HCT116 (cell line): ENCODE measurements around the gene MEIKIN. TPM values are rescaled to one million over a fixed set of nuclear protein-coding genes. Genes with fewer than 3 reads are reported as not detected.

ENCODE experiments used
- ATAC-seq: fragments of 200-7000 bp; cut with Tn5 transposase; 2 replicates; pipeline ENCODE4 v1.9.1; 2020; ENCODE audit warnings: mild to moderate bottlenecking, moderate library complexity
- BruUV-seq: library from RNA; stranded (reverse); fragments of 400-500 nt; replicated peaks from 2 replicates; lab custom pipeline; 2021; lab: Mats Ljungman, UMichigan
- CTCF ChIA-PET: fragments of 300-600 bp; sonication (Branson Sonifier 250); formaldehyde crosslinking; loops from one replicate; lab custom pipeline; 2021; ENCODE audit warnings: antibody characterized with exemption; lab: Charles Lee
- POLR2A ChIA-PET: fragments of 300-600, 350-600 bp; sonication (Branson Sonifier 250); formaldehyde crosslinking; loops from one replicate; lab custom pipeline; 2021; ENCODE audit warnings: antibody characterized with exemption; lab: Charles Lee
- RAD21 ChIA-PET, 2 experiments: fragments of 300-600 bp; sonication (Branson Sonifier 250); formaldehyde crosslinking; loops; one replicate each; lab custom pipeline; 2023; ENCODE audit warnings: low total read pairs in 2 of 2; ENCODE audit not compliant: uncharacterized antibody in 2 of 2, unreplicated experiment in 2 of 2, low non-redundant PET in 1 of 2; lab: Charles Lee
- DNase-seq: peaks from one replicate; pipeline ENCODE4 v3.0.0-alpha.2; 2010; ENCODE audit warnings: low read depth, low spot score
- H2AFZ ChIP-seq: fragments of 200-600 bp; shearing (Covaris generic), sonication (generic); 2 replicates; pipeline ENCODE4 v1.6.1; 2017; ENCODE audit warnings: low read depth, mixed run types, mixed read lengths, antibody characterized with exemption, low read length; ENCODE audit not compliant: poor library complexity, severe bottlenecking
- H3K27ac ChIP-seq: 2 replicates; pipeline ENCODE4 v1.5.1; 2012; ENCODE audit warnings: low read depth, low read length
- H3K27me3 ChIP-seq: fragments of 200-600 bp; sonication (generic); 2 replicates; pipeline ENCODE4 v1.6.1; 2016; ENCODE audit warnings: mixed run types, low read length, mixed read lengths; ENCODE audit not compliant: insufficient read depth
- H3K36me3 ChIP-seq, 2 experiments: fragments of 200-500 bp in 1 of 2; fragments of 200-600 bp in 1 of 2; sonication (Bioruptor generic) in 1 of 2; sonication (generic) in 1 of 2; 2 replicates each; pipeline versions ENCODE4 v1.5.1 to v1.6.1; 2014 to 2016; ENCODE audit warnings: low read length in 2 of 2, inconsistent platforms in 1 of 2, mixed read lengths in 1 of 2, mixed run types in 1 of 2; ENCODE audit not compliant: insufficient read depth in 2 of 2, control insufficient read depth in 1 of 2
- H3K4me1 ChIP-seq, 2 experiments: fragments of 200-600 bp in 1 of 2; sonication (generic) in 1 of 2; 2 replicates each; pipeline versions ENCODE4 v1.5.1 to v1.6.1; 2012 to 2017; ENCODE audit warnings: low read length in 2 of 2, inconsistent platforms in 1 of 2, mild to moderate bottlenecking in 1 of 2, mixed read lengths in 1 of 2, mixed run types in 1 of 2, moderate library complexity in 1 of 2; ENCODE audit not compliant: insufficient read depth in 2 of 2, control insufficient read depth in 1 of 2
- H3K4me2 ChIP-seq: fragments of 200-600 bp; sonication (generic); 2 replicates; pipeline ENCODE4 v1.6.1; 2017; ENCODE audit warnings: mixed run types, low read length, mixed read lengths
- H3K4me3 ChIP-seq, 2 experiments: fragments of 200-600 bp in 1 of 2; sonication (generic) in 1 of 2; replicated peaks in 1 of 2; 2 replicates each; pipeline ENCODE4 v1.5.1; 2011 to 2016; ENCODE audit warnings: low read length in 2 of 2, control low read depth in 1 of 2, low read depth in 1 of 2, mild to moderate bottlenecking in 1 of 2, mixed read lengths in 1 of 2, mixed run types in 1 of 2
- H3K79me2 ChIP-seq: fragments of 200-600 bp; sonication (generic); 2 replicates; pipeline ENCODE4 v1.6.1; 2017; ENCODE audit warnings: mild to moderate bottlenecking, mixed run types, low read length, moderate library complexity, mixed read lengths; ENCODE audit not compliant: insufficient read depth
- H3K9ac ChIP-seq: fragments of 200-600 bp; sonication (generic); 2 replicates; pipeline ENCODE4 v1.6.1; 2016; ENCODE audit warnings: low read length, mixed read lengths
- H3K9me2 ChIP-seq: fragments of 200-600 bp; sonication (generic), shearing (Covaris generic); 2 replicates; pipeline ENCODE4 v1.6.1; 2017; ENCODE audit warnings: mixed run types, mild to moderate bottlenecking, moderate library complexity; ENCODE audit not compliant: insufficient read depth
- H3K9me3 ChIP-seq, 2 experiments: fragments of 200-500 bp in 1 of 2; fragments of 200-600 bp in 1 of 2; sonication (Bioruptor generic) in 1 of 2; sonication (generic) in 1 of 2; 2 replicates each; pipeline ENCODE4 v1.6.1; 2014 to 2017; ENCODE audit warnings: low read length in 2 of 2, mixed read lengths in 2 of 2, inconsistent platforms in 1 of 2, low read depth in 1 of 2, mild to moderate bottlenecking in 1 of 2, mixed run types in 1 of 2, moderate library complexity in 1 of 2; ENCODE audit not compliant: control insufficient read depth in 1 of 2, insufficient read depth in 1 of 2
- H4K20me1 ChIP-seq: fragments of 200-600 bp; sonication (generic), shearing (Covaris generic); 2 replicates; pipeline ENCODE4 v1.6.1; 2017; ENCODE audit warnings: mixed run types, mild to moderate bottlenecking, moderate library complexity; ENCODE audit not compliant: insufficient read depth
- ATF3 ChIP-seq: IDR thresholded peaks from 2 replicates; pipeline ENCODE4 v1.6.1; 2012
- CEBPB ChIP-seq: IDR thresholded peaks from 2 replicates; pipeline ENCODE4 v1.6.1; 2012; ENCODE audit warnings: low read depth
- CTCF ChIP-seq, 3 experiments: fragments of 200-600 bp in 1 of 3; sonication (generic) in 1 of 3; IDR thresholded peaks in 2 of 3; conservative IDR thresholded peaks in 1 of 3; 2 replicates each; pipeline ENCODE4 v1.5.1; 2012 to 2017; ENCODE audit warnings: low read depth in 2 of 3, low read length in 2 of 3, antibody characterized with exemption in 1 of 3, borderline replicate concordance in 1 of 3, control low read depth in 1 of 3, mild to moderate bottlenecking in 1 of 3, mixed read lengths in 1 of 3, mixed run types in 1 of 3, moderate library complexity in 1 of 3; ENCODE audit not compliant: insufficient read depth in 1 of 3
- EGR1 ChIP-seq: IDR thresholded peaks from 2 replicates; pipeline ENCODE4 v1.6.1; 2012; ENCODE audit warnings: low read depth
- ELF1 ChIP-seq: IDR thresholded peaks from 2 replicates; pipeline ENCODE4 v1.6.1; 2012; ENCODE audit warnings: low read depth, borderline replicate concordance
- EZH2phosphoT487 ChIP-seq: fragments of 200-600 bp; IDR thresholded peaks from 2 replicates; pipeline ENCODE4 v1.6.1; 2018; ENCODE audit warnings: antibody characterized with exemption, borderline replicate concordance
- MAX ChIP-seq: IDR thresholded peaks from 2 replicates; pipeline ENCODE4 v1.6.1; 2012
- POLR2A ChIP-seq: IDR thresholded peaks from 2 replicates; pipeline ENCODE4 v1.7.0; 2011; ENCODE audit warnings: borderline replicate concordance; ENCODE audit not compliant: insufficient read depth, insufficient read length; ENCODE audit errors: extremely low read depth
- SP1 ChIP-seq: IDR thresholded peaks from 2 replicates; pipeline ENCODE4 v1.6.1; 2012; ENCODE audit warnings: low read depth
- TCF7L2 ChIP-seq: IDR thresholded peaks from 2 replicates; pipeline ENCODE4 v1.7.0; 2011; ENCODE audit warnings: borderline replicate concordance, inconsistent platforms; ENCODE audit not compliant: insufficient read depth, insufficient read length; ENCODE audit errors: extremely low read depth
- ZFX ChIP-seq: fragments of 450-650 bp; IDR thresholded peaks from 2 replicates; pipeline ENCODE4 v1.6.1; 2017
- intact Hi-C: fragments of 100-400 bp; cut with micrococcal nuclease; formaldehyde crosslinking; loops from 2 replicates; pipeline ENCODE4 v1.10.0; 2022
- total RNA-seq: library from RNA; stranded (reverse); gene quantifications from one replicate; pipeline ENCODE4 v1.2.1, GENCODE V29; 2021; ENCODE audit not compliant: unreplicated experiment

Gene MEIKIN
- total RNA-seq, 1 experiment from 2014 or later = not detected

- H3K9me3 ChIP-seq = no peaks in the 10 kb centered on the region
- H2AFZ ChIP-seq = no peak overlapping the region
- POLR2A ChIA-PET = no interaction called here
- no peak for TF ChIP-seq MAX
- no peak for TF ChIP-seq SP1
- no peak for TF ChIP-seq ELF1
- no peak for TF ChIP-seq EZH2phosphoT487
- no peak for TF ChIP-seq POLR2A
- no peak for TF ChIP-seq ATF3
- TF ChIP-seq CTCF (IDR thresholded peaks at IDR 0.05 in 2 of 3, conservative IDR thresholded peaks at IDR 0.05 in 1 of 3; ENCODE audit: borderline replicate concordance in 1 of 3, insufficient read depth in 1 of 3, low read depth in 2 of 3, low read length in 2 of 3) = no peak
- TF ChIP-seq EGR1 = no peak
- TF ChIP-seq TCF7L2 = no peak
- no peak for TF ChIP-seq CEBPB
- no peak for TF ChIP-seq ZFX
- ATAC-seq (no peak), DNase-seq (no peak)
- CTCF ChIA-PET = no interaction called here
- BruUV-seq = no TSS peak
- H3K36me3 ChIP-seq = no peaks in the 10 kb centered on the region
- intact Hi-C loops = no loop called here
- no peaks in the 10 kb centered on the region for H3K9me2 ChIP-seq
- H3K79me2 ChIP-seq = no peaks in the 10 kb centered on the region
- no peaks in the 10 kb centered on the region for H3K27me3 ChIP-seq
- RAD21 ChIA-PET = no interaction called here
- H3K4me1 ChIP-seq = no peaks in the 10 kb centered on the region
- H4K20me1 ChIP-seq = no peaks in the 10 kb centered on the region
- H3K9ac ChIP-seq = no peak overlapping the region
- no peak overlapping the region for H3K4me2 ChIP-seq
- no peak overlapping the region for H3K4me3 ChIP-seq
- H3K27ac ChIP-seq = no peak overlapping the region
These were observed 61.5 kb downstream of the MEIKIN start for GRCh38 chr5:131883984-131884383.
